Suprapubic skin (tissue), 4 donors: ENCODE measurements around the gene DDTL.

Source experiments
- POLR2A ChIP-seq, 2 donors: fragments of 450-650 bp; IDR thresholded peaks; one replicate each; pipeline ENCODE4 v1.6.1; 2017; ENCODE audit warnings: antibody characterized with exemption in 2 of 2, mild to moderate bottlenecking in 2 of 2, moderate library complexity in 2 of 2
- POLR2AphosphoS5 ChIP-seq, 3 donors: sonication (generic); formaldehyde crosslinking; IDR thresholded peaks; one replicate each; pipeline ENCODE4 v1.6.1; 2017; ENCODE audit warnings: antibody characterized with exemption in 3 of 3
- TF ChIP-seq, protein P1 (sequence below), 2 donors: fragments of 200-600 bp in 1 of 2; fragments of 450-650 bp in 1 of 2; sonication (generic) in 1 of 2; IDR thresholded peaks; one replicate each; pipeline ENCODE4 v1.5.1; 2016 to 2019; ENCODE audit warnings: antibody characterized with exemption in 2 of 2, mild to moderate bottlenecking in 1 of 2, moderate library complexity in 1 of 2

DNA sequence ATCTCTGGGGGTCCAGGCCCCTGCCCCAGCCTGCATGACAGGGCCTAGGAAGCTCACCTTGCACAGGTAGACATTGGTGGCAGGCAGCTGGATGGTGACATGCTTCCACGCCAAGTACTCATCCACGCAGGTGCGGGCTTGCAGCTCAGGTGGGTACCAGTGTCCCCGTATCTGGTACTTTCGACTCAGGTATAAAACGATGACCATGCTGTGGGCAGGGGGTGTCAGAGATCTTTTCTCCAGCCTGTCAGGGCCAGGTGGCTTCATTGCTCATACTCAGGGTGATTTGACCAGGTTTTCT lies 40.2 kb downstream of the DDTL start:
- no peak for TF ChIP-seq POLR2A (IDR thresholded peaks at IDR 0.05)
- TF ChIP-seq, protein P1, sequence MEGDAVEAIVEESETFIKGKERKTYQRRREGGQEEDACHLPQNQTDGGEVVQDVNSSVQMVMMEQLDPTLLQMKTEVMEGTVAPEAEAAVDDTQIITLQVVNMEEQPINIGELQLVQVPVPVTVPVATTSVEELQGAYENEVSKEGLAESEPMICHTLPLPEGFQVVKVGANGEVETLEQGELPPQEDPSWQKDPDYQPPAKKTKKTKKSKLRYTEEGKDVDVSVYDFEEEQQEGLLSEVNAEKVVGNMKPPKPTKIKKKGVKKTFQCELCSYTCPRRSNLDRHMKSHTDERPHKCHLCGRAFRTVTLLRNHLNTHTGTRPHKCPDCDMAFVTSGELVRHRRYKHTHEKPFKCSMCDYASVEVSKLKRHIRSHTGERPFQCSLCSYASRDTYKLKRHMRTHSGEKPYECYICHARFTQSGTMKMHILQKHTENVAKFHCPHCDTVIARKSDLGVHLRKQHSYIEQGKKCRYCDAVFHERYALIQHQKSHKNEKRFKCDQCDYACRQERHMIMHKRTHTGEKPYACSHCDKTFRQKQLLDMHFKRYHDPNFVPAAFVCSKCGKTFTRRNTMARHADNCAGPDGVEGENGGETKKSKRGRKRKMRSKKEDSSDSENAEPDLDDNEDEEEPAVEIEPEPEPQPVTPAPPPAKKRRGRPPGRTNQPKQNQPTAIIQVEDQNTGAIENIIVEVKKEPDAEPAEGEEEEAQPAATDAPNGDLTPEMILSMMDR (IDR thresholded peaks at IDR 0.05): no peak
- TF ChIP-seq POLR2AphosphoS5 (IDR thresholded peaks at IDR 0.05): no peak
